ENCODE results near the gene EPB41L2.
"Not testable (repeated sequence)": the region's sequence is repeated elsewhere in the genome, so short reads cannot be mapped to it uniquely, and the experiment has no call there.

The EPB41L2 gene

GRCh38 chr6:131036143-131036542 is 26.9 kb downstream of the EPB41L2 start:
- DNase-seq (ENCODE audit: low spot score): no peak

DNA sequence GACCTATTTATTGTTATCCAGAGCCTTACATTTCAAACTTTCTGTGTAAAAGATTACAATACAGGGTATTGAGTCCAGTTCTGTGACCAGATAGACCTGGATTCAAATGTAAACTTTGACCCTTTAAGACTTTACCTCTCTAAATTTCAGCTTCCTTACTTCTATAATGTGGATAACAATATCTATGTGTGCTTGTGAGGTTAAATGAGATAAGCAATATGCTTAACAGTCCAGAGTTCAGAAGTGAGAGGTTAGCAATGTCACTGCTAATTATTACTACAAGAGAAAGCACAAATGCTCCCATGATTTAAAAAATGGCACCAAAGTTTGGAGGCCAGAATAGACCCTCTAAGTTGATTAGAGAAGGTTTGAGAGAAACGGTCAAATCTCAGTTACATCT is 27.5 kb downstream of the EPB41L2 start:
- DNase-seq (ENCODE audit: low spot score): no peak

DNA sequence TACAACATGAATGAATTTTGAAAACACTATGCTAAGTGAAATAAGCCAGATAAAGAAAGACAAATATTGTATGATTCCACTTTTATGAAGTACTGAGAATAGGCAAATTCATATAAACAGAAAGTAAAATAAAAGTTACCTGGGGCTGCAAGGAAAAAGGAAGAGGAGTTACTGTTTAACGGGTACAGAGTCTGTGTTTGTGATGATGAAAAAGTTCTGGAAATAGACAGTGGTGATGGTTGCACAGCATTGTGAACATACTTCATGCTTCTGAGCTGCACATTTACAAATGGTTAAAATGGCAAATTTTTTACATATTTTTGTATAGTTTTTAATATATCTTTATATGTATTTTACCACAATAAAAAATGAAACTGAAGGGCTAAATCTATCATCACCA is 29.4 kb downstream of the EPB41L2 start:
- DNase-seq (ENCODE audit: low spot score): no peak

DNA sequence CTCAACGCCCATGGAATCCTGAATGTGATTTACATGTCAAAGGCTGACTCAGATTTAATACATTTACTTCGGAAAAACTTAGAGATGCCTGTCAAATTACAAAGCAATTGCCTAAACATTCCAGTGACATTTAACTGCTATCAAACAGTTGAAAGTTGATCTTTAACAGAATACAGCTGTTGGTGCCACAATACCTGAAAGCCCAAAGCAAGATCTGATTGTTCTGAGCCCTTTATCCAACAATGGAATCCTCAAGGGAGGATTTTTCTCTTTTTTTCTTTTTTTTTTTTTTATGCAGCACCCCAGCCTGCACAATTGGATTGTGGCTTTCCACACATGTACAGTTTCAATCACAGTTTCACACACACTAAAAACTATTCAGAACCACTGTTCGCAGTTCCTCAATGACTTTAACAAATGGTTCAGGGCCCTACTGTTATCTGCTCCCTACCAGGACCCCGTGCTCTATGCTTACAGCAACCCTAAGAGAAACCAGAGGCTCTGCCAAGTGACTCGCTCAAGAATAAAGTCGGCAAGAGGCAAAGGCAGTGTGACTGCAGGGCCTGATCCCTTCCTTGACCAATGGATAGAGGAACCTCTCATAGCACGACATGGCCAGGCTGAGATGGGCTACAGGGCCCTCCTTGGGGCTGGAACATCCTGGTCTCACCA is 33.3 kb downstream of the EPB41L2 start:
- DNase-seq (ENCODE audit: low spot score): no peak

DNA sequence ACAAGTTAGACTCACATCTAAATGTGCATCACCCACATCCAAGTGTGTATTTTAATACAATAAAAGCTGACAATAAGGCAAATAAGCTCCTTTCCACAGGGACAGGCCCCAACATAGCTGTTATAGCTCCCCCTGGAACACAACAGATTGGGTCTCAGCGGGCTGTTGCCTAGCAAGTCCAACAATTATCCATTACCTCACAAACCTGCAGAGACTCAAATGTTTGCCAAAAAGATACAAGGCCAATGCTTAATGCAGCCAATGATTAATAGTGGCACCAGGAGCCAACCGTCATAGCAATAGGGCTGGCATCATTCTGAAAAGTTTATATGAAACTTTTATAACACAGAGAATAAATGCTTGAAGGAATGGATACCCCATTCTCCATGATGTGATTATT is 35.7 kb downstream of the EPB41L2 start:
- DNase-seq (ENCODE audit: low spot score): no peak

DNA sequence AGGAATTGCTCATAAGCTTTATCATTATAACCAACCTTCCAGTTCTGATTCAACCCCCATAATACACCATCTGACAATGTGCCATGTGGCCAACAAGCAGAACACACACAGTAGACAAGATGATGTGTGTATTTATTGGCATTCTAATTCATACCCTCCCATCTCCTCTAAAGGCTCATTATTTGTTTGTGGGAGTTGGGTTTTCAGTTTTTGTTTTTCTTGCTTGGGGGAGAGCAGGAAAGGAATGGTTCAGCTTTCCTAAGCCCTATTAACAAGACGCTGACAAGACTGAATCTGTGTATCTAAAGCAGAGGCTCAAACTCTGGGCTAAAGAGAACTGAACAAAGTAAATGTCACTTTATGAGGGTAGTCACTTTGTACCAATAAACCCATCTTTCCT is 36.8 kb downstream of the EPB41L2 start:
- no peak for DNase-seq (ENCODE audit: low spot score)

DNA sequence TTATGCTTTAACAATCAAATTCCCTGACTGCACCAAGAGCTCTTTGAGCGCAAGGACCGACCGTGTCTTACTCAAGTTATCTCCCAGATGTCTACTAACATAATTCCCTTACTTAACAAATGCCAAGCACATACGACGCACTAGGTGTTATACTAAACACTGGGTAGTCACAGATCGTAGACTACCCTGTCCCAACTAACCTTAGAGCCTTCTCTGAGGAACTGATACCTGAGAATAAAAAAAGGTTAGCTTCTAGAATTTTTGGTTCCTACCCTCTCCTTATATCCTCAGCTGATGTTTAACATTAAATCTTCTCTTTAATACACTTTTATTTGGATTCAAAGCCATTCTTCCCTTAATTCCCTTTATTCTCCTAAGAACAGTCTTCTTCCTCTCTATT is 38.5 kb downstream of the EPB41L2 start:
- no peak for DNase-seq (ENCODE audit: low spot score)

GRCh38 chr6:131023834-131024504 is 39.1 kb downstream of the EPB41L2 start:
- no peak for DNase-seq (ENCODE audit: low spot score)

DNA sequence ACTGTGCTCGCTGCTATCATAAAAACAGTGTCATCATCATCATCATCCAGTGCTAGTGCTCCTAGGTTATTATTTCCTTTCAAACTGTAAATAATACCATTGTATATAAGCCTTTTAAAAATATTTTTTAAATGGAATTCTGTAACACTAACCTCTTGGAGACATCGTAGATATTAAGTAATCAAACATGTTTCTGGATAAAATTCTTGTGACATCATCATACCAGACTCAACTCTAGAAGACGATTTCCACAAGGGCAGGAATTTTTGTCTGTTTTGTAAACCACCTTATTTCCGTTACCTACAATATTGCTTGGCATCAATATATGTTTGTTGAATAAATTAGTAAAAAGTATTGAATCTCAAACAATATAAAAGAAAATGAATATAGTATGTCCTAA is 40.4 kb downstream of the EPB41L2 start:
- no peak for DNase-seq (ENCODE audit: low spot score)

DNA sequence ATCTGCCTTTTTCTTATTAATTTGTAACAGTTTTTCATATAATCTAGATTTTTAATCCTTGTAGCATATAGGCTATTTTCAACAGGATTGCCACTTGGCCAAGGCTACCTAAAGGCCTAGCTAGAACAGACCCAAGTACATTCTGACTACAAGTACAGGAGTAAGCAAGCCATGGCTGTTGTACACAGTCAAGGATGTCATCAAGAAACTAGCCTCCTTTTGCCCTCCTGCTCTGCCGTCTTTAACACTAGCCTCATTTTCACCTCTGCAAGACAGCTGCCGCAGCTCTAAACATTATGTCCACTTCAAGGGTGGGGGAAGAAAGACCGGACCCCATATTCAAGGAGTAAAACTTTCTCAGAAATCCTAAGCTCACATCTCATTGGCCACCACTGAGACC is 45.1 kb downstream of the EPB41L2 start:
- DNase-seq (ENCODE audit: low spot score): no peak

GRCh38 chr6:131015630-131016263 is 47.3 kb downstream of the EPB41L2 start:
- DNase-seq (ENCODE audit: low spot score): no peak

DNA sequence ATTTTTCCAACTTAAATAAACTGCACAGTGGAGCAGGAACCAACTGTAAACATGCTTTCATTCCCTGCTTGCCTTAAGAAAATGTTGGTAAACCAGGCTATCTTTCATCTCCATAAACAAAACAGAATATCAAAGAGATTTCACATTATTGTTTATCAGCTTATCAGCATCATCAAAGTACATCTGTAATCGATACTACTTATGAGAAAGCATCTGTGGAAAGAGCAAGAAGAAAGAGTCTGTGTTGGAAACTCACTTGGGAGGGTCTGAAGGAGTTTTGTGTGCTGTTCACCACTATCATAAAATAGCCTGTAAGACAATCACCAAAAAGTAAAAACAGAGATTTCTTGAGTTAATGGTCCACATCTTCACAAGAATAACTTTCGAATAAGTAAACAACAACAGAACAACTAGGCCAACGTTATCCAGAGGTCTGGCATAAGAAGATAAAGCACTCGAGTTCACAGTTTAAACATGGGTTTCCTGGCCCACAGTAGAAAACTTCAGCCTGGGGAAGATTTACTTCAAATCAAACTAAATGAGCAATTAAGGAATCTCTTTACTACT is 47.9 kb downstream of the EPB41L2 start:
- DNase-seq (ENCODE audit: low spot score): no peak

DNA sequence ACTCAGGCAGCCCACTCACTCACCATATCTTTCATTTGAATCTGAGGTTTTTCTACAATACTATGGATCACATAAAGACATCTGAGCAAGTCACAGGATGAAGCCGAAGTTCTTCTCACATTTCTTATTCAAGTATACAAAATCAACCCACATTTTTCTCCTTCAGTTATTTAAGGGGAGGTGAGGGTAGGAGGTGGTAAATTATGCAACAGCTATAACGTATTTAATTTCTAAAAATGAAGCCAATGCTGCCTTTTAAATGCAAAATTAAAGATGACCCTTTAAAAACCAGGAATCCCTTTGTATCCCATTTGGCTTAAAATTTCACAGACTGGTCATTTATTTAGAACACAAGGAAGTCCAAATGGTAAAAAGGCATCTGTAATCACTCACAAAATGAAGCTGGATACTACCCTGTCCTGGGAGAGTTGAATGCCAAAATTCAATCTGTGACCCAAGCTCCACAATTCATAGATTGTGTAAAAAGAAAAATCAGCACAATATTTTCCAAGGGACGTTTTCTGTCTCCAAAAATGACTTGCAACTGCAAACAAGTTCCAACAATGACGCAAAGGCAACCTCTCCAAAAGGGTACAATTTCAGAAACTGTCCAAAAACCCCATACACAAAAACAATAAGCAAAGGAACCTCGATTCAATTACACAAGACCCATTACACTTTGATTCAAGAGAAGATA is 48.8 kb downstream of the EPB41L2 start:
- no peak for DNase-seq (ENCODE audit: low spot score)

- no peak for DNase-seq (ENCODE audit: low spot score)
These were observed 49.5 kb downstream of the EPB41L2 start for GRCh38 chr6:131013495-131013894.

- DNase-seq (ENCODE audit: low spot score): no peak
These were observed 53.3 kb downstream of the EPB41L2 start for GRCh38 chr6:131009790-131010189.

DNA sequence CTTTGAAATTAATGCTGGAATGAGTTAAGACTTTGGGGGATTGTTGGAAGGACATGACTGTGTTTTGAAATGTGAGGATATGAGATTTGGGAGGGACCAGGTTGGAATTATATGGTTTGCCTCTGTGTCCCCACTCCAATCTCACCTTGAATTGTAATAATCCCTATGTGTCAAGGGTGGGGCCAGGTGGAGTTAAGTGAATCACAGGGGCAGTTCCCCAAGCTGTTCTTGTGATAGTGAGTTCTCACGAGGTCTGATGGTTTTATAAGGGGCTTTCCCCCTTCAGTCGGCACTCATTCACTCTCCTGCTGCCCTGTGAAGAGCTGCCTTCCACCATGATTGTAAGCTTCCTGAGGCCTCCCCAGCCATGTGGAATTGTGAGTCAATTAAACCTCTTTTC is 54.1 kb downstream of the EPB41L2 start:
- DNase-seq (ENCODE audit: low spot score): not testable (repeated sequence)

GRCh38 chr6:131007964-131008363 is 55.1 kb downstream of the EPB41L2 start:
- DNase-seq (ENCODE audit: low spot score): not testable (repeated sequence)

- DNase-seq (ENCODE audit: low spot score): no peak
These were observed 55.8 kb downstream of the EPB41L2 start for GRCh38 chr6:131007286-131007685.

GRCh38 chr6:131005439-131006016 is 57.5 kb downstream of the EPB41L2 start:
- no peak for DNase-seq (ENCODE audit: low spot score)

DNA sequence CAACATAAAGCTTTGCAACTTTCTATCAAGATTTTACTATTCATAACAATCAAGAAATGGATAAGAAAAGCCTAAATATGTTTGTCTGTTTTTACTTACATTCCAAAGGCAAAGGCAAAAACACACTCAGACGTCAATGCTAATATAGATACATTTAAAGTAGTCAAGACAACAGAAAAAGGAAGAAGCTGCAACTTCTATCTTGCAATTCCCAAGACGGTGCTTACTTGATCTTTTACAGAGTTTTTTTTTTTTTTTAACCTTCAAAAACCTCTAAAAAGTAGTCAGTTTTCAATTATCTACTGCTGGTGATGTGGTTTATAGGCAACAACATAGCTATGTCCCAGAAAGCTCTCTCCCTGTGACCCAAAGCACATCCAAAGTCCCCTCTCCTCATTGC is 58.1 kb downstream of the EPB41L2 start:
- no peak for DNase-seq (ENCODE audit: low spot score)

- DNase-seq (ENCODE audit: low spot score): no peak
These were observed 58.7 kb downstream of the EPB41L2 start for GRCh38 chr6:131004387-131004755.
